ENCODE results near the gene IFNAR2.
A peak's percentile ranks its signal among the peaks of the same experiment; 100 is the strongest.

The IFNAR2 gene

DNA sequence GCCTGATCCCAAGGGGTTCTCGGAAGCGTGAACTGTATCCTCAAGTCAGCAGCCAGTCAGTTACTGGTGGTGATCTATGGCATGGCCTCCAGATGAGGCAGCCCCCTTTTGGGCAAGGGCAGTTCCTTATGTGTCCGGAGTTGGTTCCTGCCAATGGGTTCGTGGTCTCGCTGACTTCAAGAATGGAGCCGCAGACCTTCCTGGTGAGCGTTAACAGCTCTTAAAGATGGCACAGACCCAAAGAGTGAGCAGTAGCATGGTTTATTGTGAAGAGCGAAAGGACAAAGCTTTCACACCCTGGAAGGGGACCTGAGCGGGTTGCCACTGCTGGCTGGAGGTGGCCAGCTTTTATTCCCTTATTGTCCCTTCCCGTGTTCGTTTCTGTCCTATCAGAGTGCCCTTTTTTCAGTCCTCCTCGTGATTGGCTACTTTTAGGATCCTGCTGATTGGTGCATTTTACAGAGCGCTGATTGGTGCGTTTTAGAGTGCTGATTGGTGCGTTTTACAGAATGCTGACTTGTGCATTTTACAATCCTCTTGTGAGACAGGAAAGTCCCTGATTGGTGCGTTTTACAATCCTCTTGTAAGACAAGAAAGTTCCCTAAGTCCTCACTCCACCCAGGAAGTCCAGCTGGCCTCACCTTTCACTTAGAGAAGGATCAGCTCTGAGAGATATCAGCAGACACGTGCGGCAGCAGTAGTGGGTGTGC, 27.5 kb downstream of the IFNAR2 start:
- H3K4me3 ChIP-seq (ENCODE audit: low read depth, low read length): no peak overlapping the region
- TF ChIP-seq, protein P1, sequence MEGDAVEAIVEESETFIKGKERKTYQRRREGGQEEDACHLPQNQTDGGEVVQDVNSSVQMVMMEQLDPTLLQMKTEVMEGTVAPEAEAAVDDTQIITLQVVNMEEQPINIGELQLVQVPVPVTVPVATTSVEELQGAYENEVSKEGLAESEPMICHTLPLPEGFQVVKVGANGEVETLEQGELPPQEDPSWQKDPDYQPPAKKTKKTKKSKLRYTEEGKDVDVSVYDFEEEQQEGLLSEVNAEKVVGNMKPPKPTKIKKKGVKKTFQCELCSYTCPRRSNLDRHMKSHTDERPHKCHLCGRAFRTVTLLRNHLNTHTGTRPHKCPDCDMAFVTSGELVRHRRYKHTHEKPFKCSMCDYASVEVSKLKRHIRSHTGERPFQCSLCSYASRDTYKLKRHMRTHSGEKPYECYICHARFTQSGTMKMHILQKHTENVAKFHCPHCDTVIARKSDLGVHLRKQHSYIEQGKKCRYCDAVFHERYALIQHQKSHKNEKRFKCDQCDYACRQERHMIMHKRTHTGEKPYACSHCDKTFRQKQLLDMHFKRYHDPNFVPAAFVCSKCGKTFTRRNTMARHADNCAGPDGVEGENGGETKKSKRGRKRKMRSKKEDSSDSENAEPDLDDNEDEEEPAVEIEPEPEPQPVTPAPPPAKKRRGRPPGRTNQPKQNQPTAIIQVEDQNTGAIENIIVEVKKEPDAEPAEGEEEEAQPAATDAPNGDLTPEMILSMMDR (IDR thresholded peaks at IDR 0.05; ENCODE audit: low read depth, low read length): no peak
- TF ChIP-seq, protein P2, sequence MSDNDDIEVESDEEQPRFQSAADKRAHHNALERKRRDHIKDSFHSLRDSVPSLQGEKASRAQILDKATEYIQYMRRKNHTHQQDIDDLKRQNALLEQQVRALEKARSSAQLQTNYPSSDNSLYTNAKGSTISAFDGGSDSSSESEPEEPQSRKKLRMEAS (IDR thresholded peaks at IDR 0.05; ENCODE audit: low read depth, low read length): no peak
- TF ChIP-seq POLR2A (IDR thresholded peaks at IDR 0.05; ENCODE audit: extremely low read depth, insufficient read length) (no peak), MYC (IDR thresholded peaks at IDR 0.05; ENCODE audit: low read depth, low read length) (no peak)
- no peak for DNase-seq (ENCODE audit: low read depth)

DNA sequence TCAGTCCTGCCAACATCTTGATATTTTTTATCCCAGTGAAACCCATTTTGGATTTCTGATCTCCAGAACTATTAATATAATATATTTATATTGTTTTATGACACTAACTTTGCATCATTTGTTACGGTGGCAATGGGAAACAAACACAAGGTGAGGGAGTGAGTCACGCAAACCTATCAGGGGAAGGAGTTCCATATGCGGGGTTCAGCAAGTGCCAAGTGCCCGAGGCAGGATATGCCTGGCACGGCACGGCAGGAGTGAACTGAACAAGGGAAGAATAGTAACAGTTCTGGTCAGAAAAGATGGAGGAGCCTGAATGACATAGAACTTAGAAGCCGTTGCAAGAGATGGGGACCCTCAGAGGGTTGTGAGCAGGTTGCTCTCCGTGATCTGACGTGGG, 28.7 kb downstream of the IFNAR2 start:
- DNase-seq (ENCODE audit: low read depth): no peak
- H3K4me3 ChIP-seq (ENCODE audit: low read depth, low read length): no peak overlapping the region
- TF ChIP-seq, protein P2 (IDR thresholded peaks at IDR 0.05; ENCODE audit: low read depth, low read length): no peak
- TF ChIP-seq MYC (IDR thresholded peaks at IDR 0.05; ENCODE audit: low read depth, low read length) (no peak), POLR2A (IDR thresholded peaks at IDR 0.05; ENCODE audit: extremely low read depth, insufficient read length) (no peak)
- TF ChIP-seq, protein P1 (IDR thresholded peaks at IDR 0.05; ENCODE audit: low read depth, low read length): no peak

DNA sequence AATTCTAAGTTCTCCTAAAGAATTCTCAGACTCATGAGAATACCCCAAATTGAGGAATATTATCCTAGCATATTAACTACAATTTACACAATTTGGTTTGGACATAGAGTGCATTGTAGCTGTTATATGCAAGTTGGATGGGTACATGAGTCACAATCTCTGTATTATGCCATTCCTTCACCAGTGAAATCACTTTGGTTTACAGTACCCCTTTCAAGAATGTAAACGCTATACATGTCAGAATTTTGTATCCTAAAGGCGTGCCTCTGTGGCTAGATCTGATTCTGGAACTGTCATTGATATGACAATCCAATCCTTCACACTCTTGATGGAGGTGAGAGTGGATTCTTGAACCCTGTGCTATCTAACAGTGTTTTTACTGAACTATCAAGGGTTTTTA, 29.7 kb downstream of the IFNAR2 start:
- TF ChIP-seq, protein P2 (IDR thresholded peaks at IDR 0.05; ENCODE audit: low read depth, low read length): no peak
- no peak for TF ChIP-seq MYC (IDR thresholded peaks at IDR 0.05; ENCODE audit: low read depth, low read length)
- TF ChIP-seq, protein P1 (IDR thresholded peaks at IDR 0.05; ENCODE audit: low read depth, low read length): no peak

DNA sequence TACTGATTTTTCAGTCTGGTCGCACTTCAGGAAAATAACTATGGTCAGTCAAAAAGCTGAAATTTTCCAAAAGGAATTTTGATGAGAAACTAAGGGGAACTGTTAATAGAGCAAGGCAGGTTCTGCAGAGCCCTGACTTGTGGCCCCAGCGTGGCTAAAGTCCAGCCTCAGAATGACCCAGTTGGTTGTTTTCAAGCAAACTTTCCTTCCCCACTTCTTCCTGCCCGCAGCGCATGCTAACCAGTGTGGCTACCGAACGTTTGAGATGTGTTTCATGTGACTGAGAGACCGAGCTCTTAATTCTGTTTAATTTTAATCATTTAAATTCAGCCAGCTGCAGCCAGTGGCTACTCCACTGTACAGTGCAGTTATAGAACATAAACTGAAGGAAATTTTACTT, 30.3 kb downstream of the IFNAR2 start:
- TF ChIP-seq, protein P2 (IDR thresholded peaks at IDR 0.05; ENCODE audit: low read depth, low read length): peak; percentile 73
- TF ChIP-seq MYC (IDR thresholded peaks at IDR 0.05; ENCODE audit: low read depth, low read length) (peak; percentile 55), POLR2A (IDR thresholded peaks at IDR 0.05; ENCODE audit: extremely low read depth, insufficient read length) (no peak)
- TF ChIP-seq, protein P1 (IDR thresholded peaks at IDR 0.05; ENCODE audit: low read depth, low read length): no peak
- no peak overlapping the region for H3K4me3 ChIP-seq (ENCODE audit: low read depth, low read length)
- peak; percentile 67 for DNase-seq (ENCODE audit: low read depth)

More for the DNA sequence above, 29.7 kb downstream of the IFNAR2 start:
- H3K4me3 ChIP-seq (ENCODE audit: low read depth, low read length): no peak overlapping the region
- peak; percentile 28 for DNase-seq (ENCODE audit: low read depth)

DNA sequence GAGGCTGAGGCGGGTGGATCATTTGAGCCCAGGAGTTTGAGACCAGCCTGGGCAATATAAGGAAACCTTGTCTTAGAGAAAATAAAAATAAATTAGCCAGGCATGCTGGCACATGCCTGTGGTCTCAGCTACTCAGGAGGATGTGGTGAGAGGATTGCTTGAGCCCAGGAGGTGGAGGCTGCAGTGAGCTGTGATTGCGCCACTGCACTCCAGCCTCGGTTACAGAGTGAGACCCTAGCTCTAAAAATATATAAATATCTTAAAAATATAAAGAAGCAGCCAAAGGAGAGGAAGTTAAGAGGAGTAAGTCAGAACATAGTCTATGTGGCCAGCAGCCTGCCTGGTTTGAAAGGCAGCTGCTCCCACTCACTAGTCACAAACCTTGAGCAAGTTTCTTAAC, 31.9 kb downstream of the IFNAR2 start:
- no peak overlapping the region for H3K4me3 ChIP-seq (ENCODE audit: low read depth, low read length)
- DNase-seq (ENCODE audit: low read depth): peak; percentile 92
- TF ChIP-seq MYC (IDR thresholded peaks at IDR 0.05; ENCODE audit: low read depth, low read length) (no peak), POLR2A (IDR thresholded peaks at IDR 0.05; ENCODE audit: extremely low read depth, insufficient read length) (no peak)
- TF ChIP-seq, protein P1 (IDR thresholded peaks at IDR 0.05; ENCODE audit: low read depth, low read length): no peak
- TF ChIP-seq, protein P2 (IDR thresholded peaks at IDR 0.05; ENCODE audit: low read depth, low read length): no peak; the same call in 1 of the 2 replicates

Data from NB4 (cell line).